GM12878 (cell line): ENCODE measurements around the gene BEST3.

Experiments
- CREB1 ChIP-seq: IDR thresholded peaks from 2 replicates; pipeline ENCODE4 v1.6.1; 2012; ENCODE audit warnings: low read depth, mild to moderate bottlenecking, inconsistent platforms
- CTCF ChIP-seq, 3 experiments: IDR thresholded peaks in 2 of 3; conservative IDR thresholded peaks in 1 of 3; 2 replicates each; pipeline ENCODE4 v1.5.1; 2011; ENCODE audit warnings: low read depth in 3 of 3, low read length in 3 of 3, mild to moderate bottlenecking in 3 of 3, control low read depth in 2 of 3, moderate library complexity in 2 of 3, inconsistent platforms in 1 of 3, mixed read lengths in 1 of 3; ENCODE audit not compliant: control insufficient read depth in 2 of 3, insufficient read depth in 1 of 3; ENCODE audit errors: extremely low read depth in 1 of 3
- GABPA ChIP-seq: IDR thresholded peaks from 2 replicates; pipeline ENCODE4 v1.6.1; 2014; ENCODE audit warnings: antibody characterized with exemption, low read depth, mild to moderate bottlenecking, inconsistent platforms
- HCFC1 ChIP-seq: fragments of 150-350 bp; IDR thresholded peaks from 2 replicates; pipeline ENCODE4 v1.6.1; 2014; ENCODE audit warnings: low read length
- MEF2A ChIP-seq: IDR thresholded peaks from 2 replicates; pipeline ENCODE4 v1.6.1; 2011; ENCODE audit warnings: low read depth, mild to moderate bottlenecking, low read length, moderate library complexity; ENCODE audit not compliant: insufficient read depth
- NRF1 ChIP-seq: conservative IDR thresholded peaks from 2 replicates; pipeline ENCODE4 v1.6.1; 2011; ENCODE audit warnings: mild to moderate bottlenecking, low read depth, low read length, improper control_type of control experiment
- POLR2A ChIP-seq: IDR thresholded peaks from 2 replicates; pipeline ENCODE4 v1.6.1; 2011; ENCODE audit warnings: low read depth, mild to moderate bottlenecking, low read length
- SP1 ChIP-seq: IDR thresholded peaks from one replicate; pipeline ENCODE4 v1.6.1; 2011; ENCODE audit warnings: low read depth, low read length
- TAF1 ChIP-seq: IDR thresholded peaks from 2 replicates; pipeline ENCODE4 v1.6.1; 2011; ENCODE audit warnings: mild to moderate bottlenecking, low read depth, low read length, borderline replicate concordance
- TCF12 ChIP-seq: IDR thresholded peaks from 2 replicates; pipeline ENCODE4 v1.6.1; 2011; ENCODE audit warnings: low read depth, mild to moderate bottlenecking, low read length

- TF ChIP-seq CREB1 (no peak), SP1 (no peak), GABPA (no peak), TAF1 (no peak), CTCF (IDR thresholded peaks at IDR 0.05 in 2 of 3, conservative IDR thresholded peaks at IDR 0.05 in 1 of 3; ENCODE audit: control insufficient read depth in 2 of 3, extremely low read depth in 1 of 3, insufficient read depth in 1 of 3, low read depth in 3 of 3, low read length in 3 of 3) (no peak), TCF12 (no peak), POLR2A (no peak), MEF2A (no peak), NRF1 (no peak), HCFC1 (no peak)
These were observed 36.3 kb downstream of the BEST3 start for GRCh38 chr12:69662764-69663163.
